Prostate gland (tissue), 2 donors: ENCODE measurements around the gene HOXA5.

Experiments used
- CTCF ChIP-seq, 4 experiments: fragments of 200-600 bp in 2 of 4; fragments of 450-650 bp in 2 of 4; sonication (generic) in 2 of 4; IDR thresholded peaks; 1 replicate in 3 of 4; 2 replicates in 1 of 4; pipeline ENCODE4 v1.5.1; 2016 to 2019; ENCODE audit warnings: antibody characterized with exemption in 4 of 4, mild to moderate bottlenecking in 2 of 4, moderate library complexity in 2 of 4
- POLR2A ChIP-seq: fragments of 450-650 bp; IDR thresholded peaks from one replicate; pipeline ENCODE4 v1.6.1; 2016; ENCODE audit warnings: antibody characterized with exemption, mild to moderate bottlenecking

GRCh38 chr7:27151931-27152815, 8.7 kb upstream of the HOXA5 start, which contains the start of gene HOXA3:
- TF ChIP-seq CTCF (IDR thresholded peaks at IDR 0.05) (no peak), POLR2A (peak; percentile 21)
